ENCODE data around the gene PATL2. TPM values are rescaled to one million over a fixed set of nuclear protein-coding genes. Genes with fewer than 3 reads are reported as not detected.
"Not testable (repeated sequence)": the region's sequence is repeated elsewhere in the genome, so short reads cannot be mapped to it uniquely, and the experiment has no call there.

The PATL2 gene
- total RNA-seq, 2 experiments from 2014 or later: 17.4 to 21.9 TPM

- H3K27ac ChIP-seq (ENCODE audit: low read depth in 1 of 2, low read length in 2 of 2): no peak overlapping the region
- Mint-ChIP-seq H3K4me3 (no peak overlapping the region), H3K27ac (peak overlapping the region; percentile 5), H3K36me3 (ENCODE audit: low read depth) (peaks cover under 1% of the 10 kb centered on the region), H3K9me3 (no peaks in the 10 kb centered on the region), H3K27me3 (no peaks in the 10 kb centered on the region), H3K4me1 (ENCODE audit: low read depth) (peaks cover 39% of the 10 kb centered on the region)
- ATAC-seq (ENCODE audit: poor library complexity) (no peak), DNase-seq (no peak)
- intact Hi-C loops (cut with DNase I, micrococcal nuclease): loop anchor here in 1 of 2 experiments (2.0 kb wide), 1 partner anchor 16 kb away; the partner anchor contains the start of genes B2M and PATL2
- H3K4me3 ChIP-seq (ENCODE audit: low read length): no peak overlapping the region
- POLR2A ChIA-PET: interaction anchor here (0.8 to 6.0 kb wide), 4 partner anchors 11 to 29 kb away, joined by 4 to 67 read pairs (median 20); partner anchors contain the start of genes B2M, PATL2 and SPG11
- TF ChIP-seq CTCF (IDR thresholded peaks at IDR 0.05): no peak
- CTCF ChIA-PET: no interaction called here
- H3K27me3 ChIP-seq (ENCODE audit: control insufficient read depth in 1 of 2, insufficient read depth in 2 of 2, low read length in 2 of 2): no peaks in the 10 kb centered on the region
- no peaks in the 10 kb centered on the region for H3K36me3 ChIP-seq (ENCODE audit: insufficient read depth, low read length)
- no peaks in the 10 kb centered on the region for H3K9me3 ChIP-seq (ENCODE audit: control insufficient read depth in 1 of 2, insufficient read depth in 1 of 2, low read length in 2 of 2)
- peaks cover 22% of the 10 kb centered on the region for H3K4me1 ChIP-seq (ENCODE audit: insufficient read depth, low read length)
These were observed 16.7 kb downstream of the PATL2 start for GRCh38 chr15:44694416-44694815.

DNA sequence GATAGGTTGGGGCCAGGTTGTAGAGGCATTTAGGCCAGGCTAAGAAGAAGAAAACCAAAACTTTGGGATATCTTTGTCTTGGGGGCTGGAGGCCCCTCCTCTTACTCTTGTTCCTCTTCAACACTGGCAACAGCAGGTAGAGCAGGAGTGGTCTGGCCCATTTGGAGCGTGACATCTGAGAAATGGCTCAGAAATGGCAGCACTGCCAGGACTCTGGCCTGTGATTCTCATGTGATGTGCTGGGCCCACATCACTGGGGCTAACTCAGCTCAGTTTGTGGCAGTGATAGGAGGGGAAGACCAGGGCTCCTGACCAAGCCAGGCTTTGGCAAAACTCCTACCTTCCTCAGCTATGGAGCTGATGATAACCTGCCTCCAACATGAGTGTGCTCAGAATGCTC is 18.5 kb downstream of the PATL2 start:
- Mint-ChIP-seq H3K4me1 (ENCODE audit: low read depth) (peaks cover 53% of the 10 kb centered on the region), H3K27ac (no peak overlapping the region), H3K36me3 (ENCODE audit: low read depth) (peaks cover 17% of the 10 kb centered on the region), H3K9me3 (peaks cover 1% of the 10 kb centered on the region), H3K4me3 (no peak overlapping the region), H3K27me3 (no peaks in the 10 kb centered on the region)
- ChIA-PET POLR2A (interaction anchor here (2.5 to 49.9 kb wide), 4 partner anchors 10 to 29 kb away, joined by 13 to 4232 read pairs (median 326); partner anchors contain the start of genes B2M, PATL2, SPG11 and TRIM69), CTCF (interaction anchor here (1.2 kb wide), 1 partner anchor 18 kb away, joined by 6 read pairs; the partner anchor contains the start of genes B2M and PATL2)
- H3K27ac ChIP-seq (ENCODE audit: low read depth in 1 of 2, low read length in 2 of 2): no peak overlapping the region
- peaks cover 3 to 7% of the 10 kb centered on the region in 2 experiments for H3K9me3 ChIP-seq (ENCODE audit: control insufficient read depth in 1 of 2, insufficient read depth in 1 of 2, low read length in 2 of 2)
- H3K4me3 ChIP-seq (ENCODE audit: low read length): no peak overlapping the region
- no peak for TF ChIP-seq CTCF (IDR thresholded peaks at IDR 0.05)
- no peak for ATAC-seq (ENCODE audit: poor library complexity)
- no peak for DNase-seq
- H3K27me3 ChIP-seq (ENCODE audit: control insufficient read depth in 1 of 2, insufficient read depth in 2 of 2, low read length in 2 of 2): no peaks in the 10 kb centered on the region
- intact Hi-C loops (cut with DNase I, micrococcal nuclease): no loop called here
- H3K36me3 ChIP-seq (ENCODE audit: insufficient read depth, low read length): no peaks in the 10 kb centered on the region
- H3K4me1 ChIP-seq (ENCODE audit: insufficient read depth, low read length): peaks cover 22% of the 10 kb centered on the region

- intact Hi-C loops (cut with DNase I, micrococcal nuclease); H3K4me3 Mint-ChIP-seq; H3K4me3 ChIP-seq (ENCODE audit: low read length); H3K27me3 Mint-ChIP-seq; H3K27ac ChIP-seq (ENCODE audit: low read depth in 1 of 2, low read length in 2 of 2); H3K27me3 ChIP-seq (ENCODE audit: control insufficient read depth in 1 of 2, insufficient read depth in 2 of 2, low read length in 2 of 2); H3K9me3 Mint-ChIP-seq; H3K36me3 ChIP-seq (ENCODE audit: insufficient read depth, low read length); H3K9me3 ChIP-seq (ENCODE audit: control insufficient read depth in 1 of 2, insufficient read depth in 1 of 2, low read length in 2 of 2): not testable (repeated sequence)
- CTCF ChIA-PET: interaction anchor here (0.6 to 2.3 kb wide), 3 partner anchors 21 to 34 kb away, joined by 3 to 8 read pairs (median 6); partner anchors contain the start of genes B2M and PATL2
- H3K4me1 ChIP-seq (ENCODE audit: insufficient read depth, low read length): peaks cover 19% of the 10 kb centered on the region
- ATAC-seq (ENCODE audit: poor library complexity): peak; percentile 65
- POLR2A ChIA-PET: interaction anchor here (1.0 to 49.9 kb wide), 6 partner anchors 8 to 32 kb away, joined by 7 to 4232 read pairs (median 25); partner anchors contain the start of genes B2M, PATL2, SPG11 and TRIM69
- H3K36me3 Mint-ChIP-seq (ENCODE audit: low read depth): peaks cover 41% of the 10 kb centered on the region
- H3K4me1 Mint-ChIP-seq (ENCODE audit: low read depth): peaks cover 55% of the 10 kb centered on the region
- DNase-seq: peak in 7 of 14 experiments; percentile 22 to 66 (median 41)
- H3K27ac Mint-ChIP-seq: peak overlapping the region; percentile 58
These were observed 20.9 kb downstream of the PATL2 start for GRCh38 chr15:44690245-44690644.

DNA sequence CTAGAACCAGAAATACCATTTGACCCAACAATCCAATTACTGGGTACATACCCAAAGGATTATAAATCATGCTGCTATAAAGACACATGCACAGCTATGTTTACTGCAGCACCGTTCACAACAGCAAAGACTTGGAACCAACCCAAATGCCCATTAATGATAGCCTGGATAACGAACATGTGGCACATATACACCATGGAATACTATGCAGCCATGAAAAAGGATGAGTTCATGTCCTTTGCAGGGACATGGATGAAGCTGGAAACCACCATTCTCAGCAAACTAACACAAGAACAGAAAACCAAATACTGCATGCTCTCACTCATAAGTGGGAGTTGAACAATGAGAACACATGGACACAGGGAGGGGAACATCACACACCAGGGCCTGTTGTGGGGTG is 21.8 kb downstream of the PATL2 start:
- intact Hi-C loops (cut with DNase I, micrococcal nuclease); DNase-seq; H3K4me3 Mint-ChIP-seq; H3K27me3 ChIP-seq (ENCODE audit: control insufficient read depth in 1 of 2, insufficient read depth in 2 of 2, low read length in 2 of 2); H3K27ac ChIP-seq (ENCODE audit: low read depth in 1 of 2, low read length in 2 of 2); ATAC-seq (ENCODE audit: poor library complexity); H3K27me3 Mint-ChIP-seq; H3K4me3 ChIP-seq (ENCODE audit: low read length); H3K36me3 ChIP-seq (ENCODE audit: insufficient read depth, low read length): not testable (repeated sequence)
- Histone ChIP-seq H3K4me1 (ENCODE audit: insufficient read depth, low read length) (peaks cover 13% of the 10 kb centered on the region), H3K9me3 (ENCODE audit: control insufficient read depth in 1 of 2, insufficient read depth in 1 of 2, low read length in 2 of 2) (peaks cover 7 to 12% of the 10 kb centered on the region in 2 experiments)
- H3K4me1 Mint-ChIP-seq (ENCODE audit: low read depth): peaks cover 56% of the 10 kb centered on the region
- CTCF ChIA-PET: interaction anchor here (1.4 kb wide), 1 partner anchor 111 kb away, joined by 3 read pairs; no protein-coding TSS in a partner anchor
- H3K9me3 Mint-ChIP-seq: peaks cover 12% of the 10 kb centered on the region
- peak overlapping the region; percentile 5 for H3K27ac Mint-ChIP-seq
- POLR2A ChIA-PET: interaction anchor here (3.5 to 49.9 kb wide), 4 partner anchors 7 to 33 kb away, joined by 20 to 4232 read pairs (median 331); partner anchors contain the start of genes B2M, PATL2, SPG11 and TRIM69
- peaks cover 50% of the 10 kb centered on the region for H3K36me3 Mint-ChIP-seq (ENCODE audit: low read depth)

- H3K4me3 ChIP-seq (ENCODE audit: low read length): peak overlapping the region; percentile 24
- peak overlapping the region; percentile 38 to 68 for H3K27ac ChIP-seq (ENCODE audit: low read depth in 1 of 2, low read length in 2 of 2)
- peak; percentile 75 for ATAC-seq (ENCODE audit: poor library complexity)
- peaks cover 13% of the 10 kb centered on the region for H3K9me3 Mint-ChIP-seq
- H3K27me3 Mint-ChIP-seq; H3K36me3 ChIP-seq (ENCODE audit: insufficient read depth, low read length); H3K27me3 ChIP-seq (ENCODE audit: control insufficient read depth in 1 of 2, insufficient read depth in 2 of 2, low read length in 2 of 2): not testable (repeated sequence)
- POLR2A ChIA-PET: interaction anchor here (0.7 to 49.9 kb wide), 10 partner anchors 8 to 102 kb away, joined by 3 to 4232 read pairs (median 4); partner anchors contain the start of genes B2M, PATL2, SPG11 and TRIM69
- intact Hi-C loops (cut with DNase I, micrococcal nuclease): loop anchor here (1.0 to 5.0 kb wide), 3 partner anchors 20 to 1781 kb away; partner anchors contain the start of genes B2M (in 1 of the 2), PATL2 (in 1 of the 2) and SPG11 (in 1 of the 2)
- peaks cover 90% of the 10 kb centered on the region for H3K4me1 Mint-ChIP-seq (ENCODE audit: low read depth)
- DNase-seq: peak; percentile 64 to 95 (median 84)
- H3K9me3 ChIP-seq (ENCODE audit: control insufficient read depth in 1 of 2, insufficient read depth in 1 of 2, low read length in 2 of 2): peaks cover 20 to 21% of the 10 kb centered on the region in 2 experiments
- H3K4me3 Mint-ChIP-seq: peak overlapping the region; percentile 77
- peaks cover 77% of the 10 kb centered on the region for H3K36me3 Mint-ChIP-seq (ENCODE audit: low read depth)
- CTCF ChIA-PET: interaction anchor here (0.9 to 5.1 kb wide), 4 partner anchors 16 to 43 kb away, joined by 3 to 37 read pairs (median 4); partner anchors contain the start of gene SPG11
- peak overlapping the region; percentile 89 for H3K27ac Mint-ChIP-seq
- H3K4me1 ChIP-seq (ENCODE audit: insufficient read depth, low read length): peaks cover 60% of the 10 kb centered on the region
These were observed 28.1 kb downstream of the PATL2 start for GRCh38 chr15:44682809-44683682.

Measured in CD4-positive, alpha-beta T cell (primary cell).